ENCODE measurements around the gene ZNF740. TPM values are rescaled to one million over a fixed set of nuclear protein-coding genes. Genes with fewer than 3 reads are reported as not detected.

Gene ZNF740
- total and polyA plus RNA-seq, 2 donors (not counting 1 experiment from before 2014, with no cell fraction given), result 35.9 to 117 TPM

GRCh38 chr12:53224061-53224896, 43.8 kb downstream of the ZNF740 start:
- Histone ChIP-seq H3K4me2 (replicated peaks; ENCODE audit: low read depth, low read length, poor library complexity, severe bottlenecking) (no peak overlapping the region), H2AFZ (ENCODE audit: insufficient read depth, low read depth, low read length, poor library complexity, severe bottlenecking) (no peak overlapping the region), H3K27me3 (replicated peaks in 1 of 4; ENCODE audit: control extremely low read depth in 1 of 4, control insufficient read depth in 3 of 4, insufficient read depth in 4 of 4, low read length in 3 of 4) (no peaks in the 10 kb centered on the region), H3K36me3 (replicated peaks in 1 of 2; ENCODE audit: control extremely low read depth in 1 of 2, control insufficient read depth in 1 of 2, extremely low read depth in 1 of 2, insufficient read depth in 2 of 2, low read length in 1 of 2) (no peaks in the 10 kb centered on the region), H3K4me3 (ENCODE audit: control extremely low read depth in 1 of 5, extremely low read depth in 1 of 5, insufficient read depth in 1 of 5, low read depth in 2 of 5, low read length in 4 of 5) (no peak overlapping the region), H3K4me1 (ENCODE audit: control insufficient read depth in 2 of 2, insufficient read depth in 2 of 2, low read length in 2 of 2) (peaks cover 9 to 24% of the 10 kb centered on the region in 2 donors), H3K79me2 (ENCODE audit: control insufficient read depth, insufficient read depth, low read length) (no peaks in the 10 kb centered on the region), H3K9ac (ENCODE audit: low read length) (no peak overlapping the region), H3K9me3 (ENCODE audit: control extremely low read depth in 1 of 3, control insufficient read depth in 2 of 3, insufficient read depth in 1 of 3, low read length in 2 of 3) (no peaks in the 10 kb centered on the region), H3K27ac (ENCODE audit: low read length in 2 of 2) (no peak overlapping the region), H4K20me1 (ENCODE audit: control insufficient read depth, insufficient read depth, low read length, poor library complexity, severe bottlenecking) (no peaks in the 10 kb centered on the region)
- Mint-ChIP-seq H3K27ac (peak overlapping the region; percentile 10), H3K4me1 (peaks cover 23% of the 10 kb centered on the region), H3K27me3 (no peaks in the 10 kb centered on the region), H3K9me3 (ENCODE audit: insufficient read depth) (no peaks in the 10 kb centered on the region), H3K4me3 (peak overlapping the region; percentile 23)
- intact Hi-C loops (cut with micrococcal nuclease), result no loop called here
- DNase-seq, result no peak
- POLR2A ChIA-PET, result no interaction called here
- WGBS (ENCODE audit: insufficient coverage), result 78% methylated on average over 11 of the region's 11 CpGs
- TF ChIP-seq EZH2 (IDR thresholded peaks at IDR 0.05; ENCODE audit: borderline replicate concordance, insufficient read depth, low read depth, low read length, poor library complexity, severe bottlenecking) (no peak), CTCF (IDR thresholded peaks at IDR 0.05) (no peak)
- CTCF ChIA-PET, result interaction anchor here (0.8 to 1.9 kb wide), 4 partner anchors 11 to 27 kb away, joined by 3 to 7 read pairs (median 5); no protein-coding TSS in a partner anchor
- no peak for ATAC-seq (ENCODE audit: low read depth)

Measured in B cell (primary cell).